PFSK-1 (cell line): ENCODE data around the gene VIL1.

Experiments used
- FOXP2 ChIP-seq: optimal IDR thresholded peaks from 2 replicates; pipeline ENCODE3; 2011; ENCODE audit warnings: borderline replicate concordance, control low read depth, inconsistent platforms; ENCODE audit not compliant: insufficient read depth; ENCODE audit errors: extremely low read length, extremely low read depth
- POLR2AphosphoS5 ChIP-seq: IDR thresholded peaks from 2 replicates; pipeline ENCODE4 v1.6.1; 2012; ENCODE audit warnings: low read depth, mild to moderate bottlenecking, control low read depth, low read length, moderate library complexity
- REST ChIP-seq, 2 experiments: IDR thresholded peaks; 2 replicates each; pipeline versions ENCODE4 v1.6.1 to v1.8.0; 2011 to 2012; ENCODE audit warnings: low read depth in 2 of 2, low read length in 2 of 2, control low read depth in 1 of 2, inconsistent platforms in 1 of 2, mild to moderate bottlenecking in 1 of 2, moderate library complexity in 1 of 2; ENCODE audit not compliant: insufficient read depth in 1 of 2
- SIN3A ChIP-seq: IDR thresholded peaks from 2 replicates; pipeline ENCODE4 v1.6.1; 2012; ENCODE audit warnings: mild to moderate bottlenecking, low read length, moderate library complexity, borderline replicate concordance; ENCODE audit not compliant: insufficient read depth
- TAF1 ChIP-seq: IDR thresholded peaks from 2 replicates; pipeline ENCODE4 v1.6.1; 2012; ENCODE audit warnings: low read length, control low read depth, borderline replicate concordance; ENCODE audit not compliant: insufficient read depth

The VIL1 gene

DNA sequence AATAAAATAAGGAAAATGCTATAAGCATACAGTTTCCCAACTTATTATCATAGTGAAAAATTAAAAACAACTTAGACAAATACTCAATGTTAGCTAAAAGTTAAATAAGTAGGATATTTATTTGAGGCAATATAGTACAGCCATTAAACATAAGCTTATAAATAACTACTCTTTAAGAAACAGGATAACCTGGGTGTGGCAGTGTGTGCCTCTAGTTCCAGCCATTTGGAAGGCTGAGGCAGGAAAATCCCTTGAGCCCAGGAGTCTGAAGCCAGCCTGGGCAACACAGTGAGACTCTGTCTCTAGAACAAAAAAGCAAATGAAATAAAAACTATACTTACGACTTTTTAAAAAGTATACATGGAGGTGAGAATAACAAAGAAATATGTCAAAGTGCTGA lies 39.7 kb downstream of the VIL1 start:
- no peak for TF ChIP-seq POLR2AphosphoS5
- TF ChIP-seq SIN3A: no peak
- TF ChIP-seq REST (IDR thresholded peaks at IDR 0.05; ENCODE audit: insufficient read depth in 1 of 2, low read depth in 2 of 2, low read length in 2 of 2): no peak
- TF ChIP-seq TAF1: no peak
- no peak for TF ChIP-seq FOXP2

GRCh38 chr2:218465987-218466633 lies 47.2 kb downstream of the VIL1 start:
- no peak for TF ChIP-seq SIN3A
- no peak for TF ChIP-seq FOXP2
- TF ChIP-seq REST (IDR thresholded peaks at IDR 0.05; ENCODE audit: insufficient read depth in 1 of 2, low read depth in 2 of 2, low read length in 2 of 2): no peak
- no peak for TF ChIP-seq POLR2AphosphoS5
- no peak for TF ChIP-seq TAF1

DNA sequence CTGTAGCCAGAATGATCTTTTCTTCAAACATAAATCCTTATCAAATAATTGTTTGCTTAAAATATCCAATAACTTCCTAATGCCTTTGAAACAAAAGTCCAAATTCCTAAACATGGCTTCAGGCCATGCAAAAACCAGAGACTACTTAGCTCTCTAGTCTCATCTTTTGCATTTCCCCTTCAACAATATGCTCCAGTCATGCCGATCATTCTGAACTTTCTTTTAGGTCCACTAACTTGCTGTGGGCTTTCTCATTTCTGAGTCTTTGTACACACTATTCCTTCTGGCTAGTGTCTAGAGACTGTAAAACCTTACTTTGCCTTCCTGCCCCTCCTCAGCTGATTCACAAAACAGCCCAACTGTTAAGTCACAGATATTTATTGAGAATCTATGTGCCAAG lies 51.5 kb downstream of the VIL1 start:
- TF ChIP-seq POLR2AphosphoS5 (no peak), SIN3A (no peak), TAF1 (no peak), FOXP2 (no peak), REST (IDR thresholded peaks at IDR 0.05; ENCODE audit: insufficient read depth in 1 of 2, low read depth in 2 of 2, low read length in 2 of 2) (no peak)

DNA sequence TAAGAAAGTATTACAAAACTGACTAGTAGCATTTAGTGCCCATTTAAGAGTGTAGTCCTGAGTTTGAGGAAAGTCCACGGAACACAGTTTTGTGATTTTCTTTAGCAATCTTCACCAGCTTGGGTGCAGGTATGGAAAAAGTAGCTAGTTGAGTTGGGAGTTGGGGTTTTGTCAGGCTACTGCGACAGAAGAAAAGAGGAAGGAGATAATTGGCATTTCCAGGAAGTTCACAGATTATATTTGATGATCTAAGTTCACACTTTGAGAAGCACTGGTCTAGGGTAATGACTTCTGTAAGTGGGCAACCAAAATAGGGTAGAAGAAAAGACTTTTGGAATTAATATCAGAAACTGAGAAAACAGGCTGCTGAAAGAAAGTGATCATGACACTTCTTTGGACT lies 52.1 kb downstream of the VIL1 start:
- TF ChIP-seq FOXP2: no peak

DNA sequence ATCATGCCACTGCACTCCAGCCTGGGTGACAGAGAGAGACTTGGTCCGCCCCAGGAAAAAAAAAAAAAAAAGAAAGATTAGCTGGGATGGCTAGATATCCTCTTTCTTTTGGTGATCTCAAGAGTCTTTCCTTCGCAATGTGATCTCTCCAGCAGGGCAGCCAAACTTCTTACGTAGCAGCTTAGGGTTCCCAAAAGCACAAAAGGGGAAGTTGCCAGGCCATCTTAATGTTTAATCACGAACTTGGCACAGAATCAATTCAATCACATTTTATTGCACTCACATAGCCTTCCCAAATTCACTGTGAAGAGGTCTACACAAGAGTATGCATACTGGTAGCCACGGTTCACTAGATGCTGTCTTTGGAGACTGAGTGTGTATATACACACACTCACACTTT lies 53.1 kb downstream of the VIL1 start:
- no peak for TF ChIP-seq REST (IDR thresholded peaks at IDR 0.05; ENCODE audit: insufficient read depth in 1 of 2, low read depth in 2 of 2, low read length in 2 of 2)
- TF ChIP-seq SIN3A: no peak
- no peak for TF ChIP-seq POLR2AphosphoS5
- TF ChIP-seq FOXP2: no peak
- TF ChIP-seq TAF1: no peak
